ENCODE data around the gene LUC7L. TPM values are rescaled to one million over a fixed set of nuclear protein-coding genes. Genes with fewer than 3 reads are reported as not detected.
"Not testable (repeated sequence)": the region's sequence is repeated elsewhere in the genome, so short reads cannot be mapped to it uniquely, and the experiment has no call there.

The LUC7L gene
- total and polyA plus RNA-seq, 10 of the 15 experiments (the other 5 are each of a cell fraction or from before 2014, with no cell fraction given) = 2.3 to 59.6 (median 44.1) TPM

- TF ChIP-seq POU2F2 (IDR thresholded peaks at IDR 0.05; ENCODE audit: borderline replicate concordance, low read depth, low read length) = no peak
Observed at GRCh38 chr16:165539-166374, 63.5 kb downstream of the LUC7L start, which contains the start of gene HBM (continued).

- no peak for TF ChIP-seq KDM1A (IDR thresholded peaks at IDR 0.05; ENCODE audit: borderline replicate concordance)
- TF ChIP-seq, protein P1, sequence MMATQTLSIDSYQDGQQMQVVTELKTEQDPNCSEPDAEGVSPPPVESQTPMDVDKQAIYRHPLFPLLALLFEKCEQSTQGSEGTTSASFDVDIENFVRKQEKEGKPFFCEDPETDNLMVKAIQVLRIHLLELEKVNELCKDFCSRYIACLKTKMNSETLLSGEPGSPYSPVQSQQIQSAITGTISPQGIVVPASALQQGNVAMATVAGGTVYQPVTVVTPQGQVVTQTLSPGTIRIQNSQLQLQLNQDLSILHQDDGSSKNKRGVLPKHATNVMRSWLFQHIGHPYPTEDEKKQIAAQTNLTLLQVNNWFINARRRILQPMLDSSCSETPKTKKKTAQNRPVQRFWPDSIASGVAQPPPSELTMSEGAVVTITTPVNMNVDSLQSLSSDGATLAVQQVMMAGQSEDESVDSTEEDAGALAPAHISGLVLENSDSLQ (IDR thresholded peaks at IDR 0.05) = no peak
- Histone ChIP-seq H4K20me1 (ENCODE audit: control insufficient read depth, insufficient read depth) (no peaks in the 10 kb centered on the region), H3K79me2 (ENCODE audit: control insufficient read depth, insufficient read depth, low read length) (no peaks in the 10 kb centered on the region), H3K9ac (ENCODE audit: control insufficient read depth, insufficient read depth, low read length) (no peak overlapping the region), H3K4me3 (no peak overlapping the region), H3K4me2 (ENCODE audit: control insufficient read depth, insufficient read depth) (peak overlapping the region; percentile 50; the same call in 1 of the 2 replicates), H3K4me1 (ENCODE audit: control insufficient read depth, insufficient read depth, low read length) (peaks cover 3% of the 10 kb centered on the region; the same call in 1 of the 2 replicates), H3K27ac (ENCODE audit: control insufficient read depth, insufficient read depth) (no peak overlapping the region), H2AFZ (ENCODE audit: control insufficient read depth, low read depth, low read length) (no peak overlapping the region), H3K9me3 (replicated peaks; ENCODE audit: control insufficient read depth, insufficient read depth, low read length) (no peaks in the 10 kb centered on the region), H3K27me3 (replicated peaks in 1 of 2; ENCODE audit: control insufficient read depth in 2 of 2, insufficient read depth in 2 of 2, low read length in 1 of 2) (peaks cover 9 to 24% of the 10 kb centered on the region in 2 experiments), H3K36me3 (ENCODE audit: control insufficient read depth in 2 of 2, insufficient read depth in 2 of 2, low read length in 1 of 2) (no peaks in the 10 kb centered on the region)
- RAD21 ChIA-PET (ENCODE audit: unreplicated experiment) = no interaction called here
- CTCF ChIA-PET = no interaction called here
- POLR2A ChIA-PET = no interaction called here
- FAIRE-seq (no peak), DNase-seq (ENCODE audit: low read depth, low spot score) (no peak), ATAC-seq (peak; percentile 20; the same call in 1 of the 3 replicates)
- intact Hi-C loops (cut with micrococcal nuclease; ENCODE audit: unreplicated experiment) (no loop called here), in situ Hi-C loops (cut with MboI) (no loop called here)
- SMC1A ChIA-PET (ENCODE audit: uncharacterized antibody, unreplicated experiment) = no interaction called here
- WGBS (ENCODE audit: insufficient coverage, insufficient replicate concordance, low lambda C conversion rate, missing lambda C conversion rate) = 6% methylated on average over 31 of the region's 77 CpGs
- no TSS peak for BruUV-seq (replicated peaks)
Observed at GRCh38 chr16:164827-165538, 64.3 kb downstream of the LUC7L start.

GRCh38 chr16:164134-164823 is 65.0 kb downstream of the LUC7L start:
- in situ Hi-C loops (cut with MboI); H3K27ac ChIP-seq (ENCODE audit: control insufficient read depth, insufficient read depth); H3K4me1 ChIP-seq (ENCODE audit: control insufficient read depth, insufficient read depth, low read length); H3K79me2 ChIP-seq (ENCODE audit: control insufficient read depth, insufficient read depth, low read length); SMC1A ChIA-PET (ENCODE audit: uncharacterized antibody, unreplicated experiment); RAD21 ChIA-PET (ENCODE audit: unreplicated experiment); H3K9ac ChIP-seq (ENCODE audit: control insufficient read depth, insufficient read depth, low read length); H2AFZ ChIP-seq (ENCODE audit: control insufficient read depth, low read depth, low read length); H3K9me3 ChIP-seq (replicated peaks; ENCODE audit: control insufficient read depth, insufficient read depth, low read length); DNase-seq (ENCODE audit: low read depth, low spot score); CTCF ChIA-PET; H3K4me2 ChIP-seq (ENCODE audit: control insufficient read depth, insufficient read depth); POLR2A ChIA-PET; BruUV-seq (replicated peaks); H3K4me3 ChIP-seq; H4K20me1 ChIP-seq (ENCODE audit: control insufficient read depth, insufficient read depth); H3K36me3 ChIP-seq (ENCODE audit: control insufficient read depth in 2 of 2, insufficient read depth in 2 of 2, low read length in 1 of 2); intact Hi-C loops (cut with micrococcal nuclease; ENCODE audit: unreplicated experiment): not testable (repeated sequence)
- peaks cover 9 to 24% of the 10 kb centered on the region in 2 experiments for H3K27me3 ChIP-seq (replicated peaks in 1 of 2; ENCODE audit: control insufficient read depth in 2 of 2, insufficient read depth in 2 of 2, low read length in 1 of 2)
- no CpG with 5 or more reads among the region's 80 CpGs for WGBS (ENCODE audit: insufficient coverage, insufficient replicate concordance, low lambda C conversion rate, missing lambda C conversion rate)
- FAIRE-seq = peak; percentile 52
- peak; percentile 26 for ATAC-seq

- H4K20me1 ChIP-seq (ENCODE audit: control insufficient read depth, insufficient read depth); H3K4me2 ChIP-seq (ENCODE audit: control insufficient read depth, insufficient read depth); CTCF ChIA-PET; H3K27ac ChIP-seq (ENCODE audit: control insufficient read depth, insufficient read depth); BruUV-seq (replicated peaks); FAIRE-seq; H3K36me3 ChIP-seq (ENCODE audit: control insufficient read depth in 2 of 2, insufficient read depth in 2 of 2, low read length in 1 of 2); RAD21 ChIA-PET (ENCODE audit: unreplicated experiment); H3K9me3 ChIP-seq (replicated peaks; ENCODE audit: control insufficient read depth, insufficient read depth, low read length); H3K9ac ChIP-seq (ENCODE audit: control insufficient read depth, insufficient read depth, low read length); H3K4me1 ChIP-seq (ENCODE audit: control insufficient read depth, insufficient read depth, low read length); POLR2A ChIA-PET; H3K4me3 ChIP-seq; H2AFZ ChIP-seq (ENCODE audit: control insufficient read depth, low read depth, low read length); H3K79me2 ChIP-seq (ENCODE audit: control insufficient read depth, insufficient read depth, low read length); SMC1A ChIA-PET (ENCODE audit: uncharacterized antibody, unreplicated experiment); DNase-seq (ENCODE audit: low read depth, low spot score); intact Hi-C loops (cut with micrococcal nuclease; ENCODE audit: unreplicated experiment); in situ Hi-C loops (cut with MboI): not testable (repeated sequence)
- peaks cover 9 to 24% of the 10 kb centered on the region in 2 experiments for H3K27me3 ChIP-seq (replicated peaks in 1 of 2; ENCODE audit: control insufficient read depth in 2 of 2, insufficient read depth in 2 of 2, low read length in 1 of 2)
- ATAC-seq = peak; percentile 50
- 65% methylated on average over 3 of the region's 3 CpGs for WGBS (ENCODE audit: insufficient coverage, insufficient replicate concordance, low lambda C conversion rate, missing lambda C conversion rate)
Observed at GRCh38 chr16:163696-164095, 65.6 kb downstream of the LUC7L start.
